Fibroblast of skin of right quadriceps (primary cell): ENCODE measurements around the gene CD36.
A peak's percentile ranks its signal among the peaks of the same experiment; 100 is the strongest.
"Not testable (repeated sequence)": the region's sequence is repeated elsewhere in the genome, so short reads cannot be mapped to it uniquely, and the experiment has no call there.

Source experiments
- DNase-seq: peaks from one replicate; pipeline ENCODE4 v3.0.0-alpha.2; 2013

Gene CD36

DNA sequence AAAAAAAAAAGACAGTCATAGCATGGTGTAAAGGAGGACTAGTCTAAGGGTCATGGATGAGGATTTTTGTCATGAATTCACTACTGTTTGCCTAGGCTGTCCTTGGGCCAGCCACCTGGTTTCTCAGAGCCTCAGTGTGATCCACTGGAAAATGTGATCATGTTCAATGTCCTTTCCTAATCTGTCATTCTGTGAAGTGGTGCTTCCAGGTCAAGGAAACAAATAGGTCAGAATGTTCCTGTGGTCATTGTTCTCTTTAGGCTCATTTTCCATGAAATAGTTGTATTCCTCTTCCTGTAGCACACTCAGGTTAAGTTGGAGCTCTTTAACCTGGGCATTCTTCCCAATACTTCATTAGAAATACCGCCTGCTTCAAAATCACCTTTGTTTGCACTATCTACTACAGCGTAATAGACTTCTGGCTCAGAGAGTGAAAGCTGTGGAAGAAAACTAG is 16.5 kb downstream of the CD36 start:
- DNase-seq, result no peak

DNA sequence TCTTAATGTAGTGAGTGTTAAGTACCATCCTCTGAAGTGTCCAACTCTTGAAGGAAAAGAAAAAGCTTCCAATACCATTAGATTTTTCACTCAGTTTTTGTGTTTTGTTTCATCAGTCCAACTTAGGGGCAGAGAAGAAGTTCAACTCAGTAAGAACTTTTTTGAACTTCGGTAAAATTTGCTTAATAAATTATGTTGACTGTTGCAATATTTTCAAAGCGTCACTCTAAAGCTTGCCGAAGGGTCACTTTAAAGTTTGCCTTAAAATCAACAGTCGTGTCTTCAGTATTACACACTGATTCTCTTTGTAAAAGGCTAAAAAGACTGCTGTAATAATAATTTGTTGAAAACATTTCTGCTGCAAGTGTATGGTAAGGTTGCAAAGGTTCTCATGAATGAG is 17.6 kb downstream of the CD36 start:
- no peak for DNase-seq

- DNase-seq, result peak; percentile 31
Observed at GRCh38 chr7:80659120-80660055, 20.9 kb downstream of the CD36 start.

DNA sequence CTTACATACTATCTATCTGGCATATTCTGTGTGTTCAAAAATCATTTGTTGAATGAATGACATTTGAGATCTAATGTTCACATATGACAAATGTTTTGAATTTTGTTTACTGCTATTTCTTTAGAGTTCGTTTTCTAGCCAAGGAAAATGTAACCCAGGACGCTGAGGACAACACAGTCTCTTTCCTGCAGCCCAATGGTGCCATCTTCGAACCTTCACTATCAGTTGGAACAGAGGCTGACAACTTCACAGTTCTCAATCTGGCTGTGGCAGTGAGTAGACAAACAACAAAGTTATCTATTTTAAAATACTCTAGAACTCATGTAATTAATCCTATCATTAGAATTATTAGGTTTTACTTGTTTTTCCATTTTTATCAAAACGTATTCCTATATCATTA is 22.5 kb downstream of the CD36 start:
- no peak for DNase-seq

DNA sequence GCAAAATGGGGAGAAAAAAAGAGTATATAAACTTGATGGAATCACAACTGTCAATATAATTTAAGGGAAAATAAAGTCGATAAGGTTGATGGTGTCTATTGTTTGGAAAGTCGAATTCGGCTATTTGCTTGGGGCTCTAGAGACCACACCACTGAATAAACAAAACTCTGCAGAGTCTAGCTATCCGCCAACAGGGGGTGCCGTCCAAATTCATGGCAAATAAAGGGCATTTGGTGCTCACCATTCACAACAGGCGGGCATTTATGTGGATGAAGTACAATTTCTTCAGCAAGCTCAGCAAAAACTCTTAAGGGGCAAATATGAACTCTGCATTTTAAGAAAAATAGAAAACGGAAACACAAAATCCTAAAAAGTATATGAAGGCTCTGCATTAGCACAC is 23.3 kb downstream of the CD36 start:
- DNase-seq, result no peak

GRCh38 chr7:80662252-80662651 is 23.8 kb downstream of the CD36 start:
- DNase-seq, result no peak

DNA sequence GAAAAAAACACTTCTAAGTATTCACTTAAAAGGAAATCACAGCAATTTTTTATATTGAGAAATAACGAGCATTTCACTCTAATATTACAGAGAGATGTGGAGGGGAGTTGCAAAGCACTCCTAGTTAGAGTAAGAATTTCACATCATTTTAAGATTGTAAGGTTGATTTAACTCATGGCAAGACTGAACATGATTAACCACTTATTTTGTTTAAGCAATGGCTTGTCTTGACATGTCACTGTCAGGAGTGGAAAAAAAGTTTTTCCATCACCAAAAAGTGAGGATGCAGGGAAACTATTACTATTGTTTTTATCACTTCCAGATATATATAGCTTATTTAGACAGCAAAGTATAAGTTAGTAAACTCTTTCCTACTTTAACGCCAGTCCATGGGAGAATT is 27.1 kb downstream of the CD36 start:
- no peak for DNase-seq

DNA sequence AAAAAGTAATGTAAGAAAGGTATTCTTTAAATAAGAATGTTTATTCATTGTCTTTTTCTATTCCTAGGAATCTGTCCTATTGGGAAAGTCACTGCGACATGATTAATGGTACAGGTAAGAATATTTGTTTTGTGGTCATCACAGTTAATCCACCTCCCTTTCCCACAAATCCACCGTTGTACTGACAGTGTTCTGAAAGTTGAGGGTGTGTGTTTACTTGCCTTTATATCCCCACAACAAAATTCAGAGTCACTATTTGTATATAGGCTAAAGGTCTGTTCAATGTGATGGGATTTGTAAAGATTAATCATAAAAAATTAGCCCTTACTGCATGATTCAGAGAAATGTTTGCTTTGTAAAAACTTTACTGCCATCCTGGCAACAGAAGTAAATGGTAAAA is 27.9 kb downstream of the CD36 start:
- no peak for DNase-seq

DNA sequence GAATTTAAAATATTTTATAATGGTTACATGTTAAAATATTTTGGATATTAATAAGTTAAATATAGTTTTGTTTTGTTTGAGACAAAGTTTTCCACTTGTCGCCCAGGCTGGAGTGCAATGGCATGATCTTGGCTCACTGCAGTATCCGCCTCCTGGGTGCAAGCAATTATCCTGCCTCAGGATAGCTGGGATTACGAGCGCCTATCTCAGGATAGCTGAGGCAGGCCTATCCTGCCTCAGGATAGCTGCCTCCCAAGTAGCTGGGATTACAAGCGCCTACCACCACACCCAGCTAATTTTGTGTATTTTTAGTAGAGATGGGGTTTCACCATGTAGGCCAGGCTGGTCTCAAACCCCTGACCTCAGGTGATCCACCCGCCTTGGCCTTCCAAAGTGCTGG is 30.9 kb downstream of the CD36 start:
- not testable (repeated sequence) for DNase-seq

DNA sequence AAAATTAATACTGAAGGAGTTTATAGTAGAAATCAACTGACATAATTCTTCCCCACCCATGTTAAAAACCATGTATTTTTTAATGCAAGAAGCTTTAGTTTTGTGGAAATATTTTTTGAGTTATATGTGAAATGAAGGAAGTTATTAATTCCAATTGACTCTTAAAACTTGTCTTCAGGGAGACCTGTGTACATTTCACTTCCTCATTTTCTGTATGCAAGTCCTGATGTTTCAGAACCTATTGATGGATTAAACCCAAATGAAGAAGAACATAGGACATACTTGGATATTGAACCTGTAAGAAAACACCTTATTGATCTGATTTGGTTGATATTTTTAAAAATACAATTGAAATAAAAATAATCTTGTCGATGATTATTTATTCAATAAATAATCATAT is 33.3 kb downstream of the CD36 start:
- no peak for DNase-seq

DNA sequence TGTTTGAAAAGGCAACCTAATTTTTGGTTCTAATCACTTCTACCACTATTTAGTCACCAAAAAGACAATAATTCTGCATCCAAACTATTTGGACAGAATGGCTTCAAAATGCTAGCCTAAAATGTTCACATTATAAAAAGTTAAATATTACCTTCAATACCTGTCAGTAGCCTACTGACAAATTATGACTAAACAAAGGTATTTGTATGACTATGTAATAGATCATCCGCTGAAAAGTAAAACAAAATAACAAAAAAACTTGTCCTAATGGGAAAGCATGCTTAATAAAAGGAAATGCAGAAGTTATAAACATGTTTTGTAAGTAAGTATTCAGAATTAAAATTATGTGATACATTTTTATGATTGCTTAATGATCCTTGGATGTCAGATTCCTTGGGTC is 36.6 kb downstream of the CD36 start:
- no peak for DNase-seq

GRCh38 chr7:80676404-80676803 is 38.0 kb downstream of the CD36 start:
- DNase-seq, result no peak

GRCh38 chr7:80677629-80678028 is 39.2 kb downstream of the CD36 start:
- DNase-seq, result no peak

- no peak for DNase-seq
Observed at GRCh38 chr7:80678707-80679106, 40.3 kb downstream of the CD36 start.

DNA sequence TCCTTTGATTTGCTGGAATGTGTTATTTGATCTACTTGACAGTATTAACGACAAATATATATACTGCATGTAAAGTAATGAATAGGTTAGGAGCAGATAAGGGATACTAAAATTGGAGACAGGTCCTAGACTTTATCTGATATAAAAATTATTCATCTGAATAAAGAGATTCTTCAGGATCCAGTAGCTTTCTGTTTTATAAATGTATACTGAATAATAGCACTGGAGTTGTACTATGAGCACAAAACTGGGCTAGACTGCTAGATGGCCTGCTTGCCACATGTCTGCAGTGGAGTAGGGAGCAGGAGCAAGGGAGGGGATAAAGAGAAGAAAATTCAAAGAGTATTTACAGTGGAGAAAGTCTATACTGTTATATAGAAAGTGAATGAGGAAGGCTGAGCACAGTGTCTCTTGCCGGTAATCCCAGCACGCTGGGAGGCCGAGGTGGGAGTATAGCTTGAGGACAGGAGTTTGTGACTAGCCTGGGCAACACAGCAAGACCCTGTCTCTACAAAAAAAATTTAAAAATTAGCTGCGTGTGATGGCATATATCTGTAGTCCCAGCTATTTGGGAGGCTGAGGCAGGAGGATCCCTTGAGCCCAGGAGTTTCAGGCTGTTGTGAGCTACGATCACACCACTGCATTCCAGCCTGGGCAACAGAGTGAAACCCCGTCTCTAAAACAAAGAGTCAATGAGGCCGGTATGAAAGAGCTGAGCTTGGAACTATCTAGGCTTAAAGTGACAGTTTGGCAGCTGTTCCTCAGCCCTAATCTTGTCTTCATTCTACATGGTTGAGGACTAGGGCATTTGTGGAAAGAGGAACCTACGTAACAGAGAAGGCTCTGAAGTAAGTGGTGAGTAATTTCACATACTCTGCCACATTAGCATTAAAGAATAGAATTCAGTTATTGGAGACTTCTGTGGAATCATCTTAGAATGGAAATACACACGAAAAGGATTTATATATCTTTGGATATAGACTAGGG is 41.8 kb downstream of the CD36 start:
- no peak for DNase-seq

DNA sequence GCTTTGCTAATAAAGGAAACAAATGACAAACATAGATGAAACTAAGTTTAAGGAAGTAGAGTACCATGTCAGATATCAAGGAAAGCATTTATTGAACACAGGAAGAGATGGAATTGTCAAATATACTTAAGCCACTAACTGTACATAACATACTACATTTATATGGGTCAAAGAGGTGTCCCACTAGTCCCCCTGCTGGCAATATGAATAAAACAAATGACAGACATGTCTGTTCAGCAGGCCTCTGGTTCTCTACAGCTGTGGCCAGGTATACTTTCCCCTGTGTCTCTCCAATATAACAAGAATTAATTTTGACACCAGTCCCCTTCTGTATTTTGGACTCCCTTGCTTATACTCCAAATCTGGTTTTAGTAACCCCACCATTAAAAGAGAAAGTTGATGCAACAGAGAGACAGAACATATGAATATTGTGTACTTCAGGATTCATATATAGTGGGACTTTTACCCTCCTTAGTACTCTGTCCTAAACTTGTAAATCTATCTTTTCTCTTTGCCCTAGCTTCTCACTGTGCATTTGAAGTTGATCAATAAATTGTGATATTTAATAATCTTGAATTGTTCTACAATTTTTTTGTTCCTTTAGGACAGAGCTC is 42.9 kb downstream of the CD36 start:
- DNase-seq, result peak; percentile 19

- no peak for DNase-seq
Observed at GRCh38 chr7:80682744-80683143, 44.3 kb downstream of the CD36 start.

DNA sequence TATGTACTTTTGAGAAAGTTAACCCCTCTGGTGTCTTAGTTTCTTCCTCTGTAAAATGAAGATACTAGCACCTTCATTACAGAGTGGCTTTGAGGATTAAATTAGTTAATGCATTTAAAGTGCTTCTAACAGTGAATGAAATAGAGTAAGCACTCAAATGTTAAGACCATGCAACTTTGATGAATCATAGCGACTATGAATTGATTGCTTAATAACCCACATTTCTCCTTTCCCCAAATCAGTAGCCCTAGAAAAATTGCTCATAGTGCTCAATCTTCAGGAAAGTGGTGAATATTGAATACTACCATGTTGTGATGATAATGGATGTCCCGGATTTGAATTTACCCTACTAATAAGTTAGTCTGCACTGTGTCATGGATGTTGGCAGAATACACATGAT is 48.1 kb downstream of the CD36 start:
- DNase-seq, result peak; percentile 50

GRCh38 chr7:80699045-80699638 is 60.7 kb downstream of the CD36 start:
- DNase-seq, result peak; percentile 57

DNA sequence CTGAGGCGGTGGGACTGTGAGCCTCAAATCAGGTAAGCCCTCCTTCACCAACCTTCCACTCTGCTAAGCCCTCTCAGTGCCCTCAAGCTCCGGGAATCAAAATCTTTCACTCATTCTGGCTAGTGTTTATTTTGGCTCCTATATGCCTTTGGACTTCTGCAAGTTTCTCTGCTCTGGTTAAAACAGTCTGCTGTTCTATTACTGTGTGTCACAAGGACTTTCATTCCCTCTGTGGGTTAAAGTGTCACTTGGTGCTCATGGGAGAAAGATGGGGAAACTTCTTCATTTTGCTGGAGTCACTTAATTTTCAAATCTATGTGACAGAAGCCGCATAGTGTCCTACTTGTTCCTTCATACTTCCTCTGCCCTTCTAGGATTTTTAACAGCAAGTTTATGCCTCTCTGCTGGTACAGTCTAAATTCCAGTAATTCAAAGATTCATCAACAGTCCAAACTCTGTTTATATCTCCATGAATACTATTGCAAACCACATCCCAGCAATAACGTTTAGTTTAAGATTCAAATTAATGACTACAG is 61.3 kb downstream of the CD36 start:
- peak; percentile 36 for DNase-seq

DNA sequence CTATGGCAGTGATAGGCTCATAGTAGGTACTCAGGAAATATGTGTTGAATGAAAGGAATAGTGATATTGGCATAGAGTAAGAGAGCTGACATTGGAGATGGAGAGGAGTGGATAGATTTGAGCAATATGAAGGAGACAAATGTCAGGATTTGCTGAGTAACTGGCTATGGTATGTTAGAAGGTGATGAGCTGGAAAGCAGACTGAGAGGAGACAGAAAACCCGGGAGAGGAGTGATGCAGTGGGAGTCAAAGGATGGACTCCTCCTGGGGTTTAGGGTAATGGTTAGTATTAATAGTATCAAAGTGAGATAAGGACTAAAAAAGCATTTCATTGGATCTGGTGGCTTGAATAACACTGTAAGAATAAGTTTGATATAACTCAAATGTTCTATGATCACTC is 64.8 kb downstream of the CD36 start:
- peak; percentile 37 for DNase-seq

DNA sequence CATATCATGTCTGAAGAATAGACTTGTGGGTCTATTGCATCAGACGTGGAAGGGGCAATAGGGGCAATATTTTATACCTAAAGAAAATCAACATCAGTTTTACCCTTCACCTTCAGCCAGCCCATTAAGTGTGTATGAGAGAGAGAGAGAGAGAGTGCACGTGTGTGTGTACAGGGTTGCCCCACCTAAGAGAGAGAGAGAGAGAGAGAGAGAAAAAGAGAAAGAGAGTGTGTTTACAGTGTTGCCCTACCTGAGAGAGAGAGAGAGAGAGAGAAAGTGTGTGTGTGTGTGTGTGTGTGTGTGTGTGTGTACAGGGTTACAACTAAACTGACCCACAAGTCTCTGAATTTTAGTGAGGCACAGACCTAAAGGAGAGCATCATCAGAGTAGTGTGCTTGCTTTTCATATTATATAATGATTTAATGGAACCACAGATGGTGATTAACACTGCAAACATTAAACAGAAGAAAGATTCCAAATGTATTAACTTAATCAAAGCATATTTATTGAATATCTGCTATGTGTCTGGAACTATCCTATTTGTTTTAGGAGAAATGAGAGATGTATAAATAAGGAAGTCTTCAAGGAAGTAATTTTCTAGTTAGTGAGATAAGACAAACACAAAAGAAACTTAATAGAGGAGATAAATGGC is 66.8 kb downstream of the CD36 start:
- no peak for DNase-seq
